ENCODE measurements around the gene SET.

GRCh38 chr9:128656416-128657343 is 32.3 kb upstream of the SET start, which contains the start of gene DYNC2I2:
- peak; percentile 68 for TF ChIP-seq GABPA (IDR thresholded peaks at IDR 0.05; ENCODE audit: low read depth)
- TF ChIP-seq, protein P1, sequence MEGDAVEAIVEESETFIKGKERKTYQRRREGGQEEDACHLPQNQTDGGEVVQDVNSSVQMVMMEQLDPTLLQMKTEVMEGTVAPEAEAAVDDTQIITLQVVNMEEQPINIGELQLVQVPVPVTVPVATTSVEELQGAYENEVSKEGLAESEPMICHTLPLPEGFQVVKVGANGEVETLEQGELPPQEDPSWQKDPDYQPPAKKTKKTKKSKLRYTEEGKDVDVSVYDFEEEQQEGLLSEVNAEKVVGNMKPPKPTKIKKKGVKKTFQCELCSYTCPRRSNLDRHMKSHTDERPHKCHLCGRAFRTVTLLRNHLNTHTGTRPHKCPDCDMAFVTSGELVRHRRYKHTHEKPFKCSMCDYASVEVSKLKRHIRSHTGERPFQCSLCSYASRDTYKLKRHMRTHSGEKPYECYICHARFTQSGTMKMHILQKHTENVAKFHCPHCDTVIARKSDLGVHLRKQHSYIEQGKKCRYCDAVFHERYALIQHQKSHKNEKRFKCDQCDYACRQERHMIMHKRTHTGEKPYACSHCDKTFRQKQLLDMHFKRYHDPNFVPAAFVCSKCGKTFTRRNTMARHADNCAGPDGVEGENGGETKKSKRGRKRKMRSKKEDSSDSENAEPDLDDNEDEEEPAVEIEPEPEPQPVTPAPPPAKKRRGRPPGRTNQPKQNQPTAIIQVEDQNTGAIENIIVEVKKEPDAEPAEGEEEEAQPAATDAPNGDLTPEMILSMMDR (IDR thresholded peaks at IDR 0.05): no peak
- no peak for TF ChIP-seq RAD21 (IDR thresholded peaks at IDR 0.05; ENCODE audit: low read length)
- no peak for TF ChIP-seq NFIC (IDR thresholded peaks at IDR 0.05; ENCODE audit: borderline replicate concordance)
- TF ChIP-seq TAF1 (IDR thresholded peaks at IDR 0.05; ENCODE audit: borderline replicate concordance, low read depth, low read length): peak; percentile 91
- TF ChIP-seq POLR2AphosphoS5 (IDR thresholded peaks at IDR 0.05; ENCODE audit: low read depth, low read length): peak; percentile 46
- no peak for TF ChIP-seq EP300 (IDR thresholded peaks at IDR 0.05; ENCODE audit: borderline replicate concordance in 1 of 2, low read depth in 1 of 2, low read length in 1 of 2)
- peak; percentile 49; the same call in 1 of the 2 replicates for TF ChIP-seq SIN3A (IDR thresholded peaks at IDR 0.05; ENCODE audit: borderline replicate concordance, low read depth, low read length)
- peak; percentile 62; the same call in 1 of the 2 replicates for TF ChIP-seq TEAD4 (IDR thresholded peaks at IDR 0.05; ENCODE audit: borderline replicate concordance, insufficient read depth)

All from SK-N-SH (cell line).